Measurements from ENCODE around the gene ANKRD52.

ANKRD52 gene

DNA sequence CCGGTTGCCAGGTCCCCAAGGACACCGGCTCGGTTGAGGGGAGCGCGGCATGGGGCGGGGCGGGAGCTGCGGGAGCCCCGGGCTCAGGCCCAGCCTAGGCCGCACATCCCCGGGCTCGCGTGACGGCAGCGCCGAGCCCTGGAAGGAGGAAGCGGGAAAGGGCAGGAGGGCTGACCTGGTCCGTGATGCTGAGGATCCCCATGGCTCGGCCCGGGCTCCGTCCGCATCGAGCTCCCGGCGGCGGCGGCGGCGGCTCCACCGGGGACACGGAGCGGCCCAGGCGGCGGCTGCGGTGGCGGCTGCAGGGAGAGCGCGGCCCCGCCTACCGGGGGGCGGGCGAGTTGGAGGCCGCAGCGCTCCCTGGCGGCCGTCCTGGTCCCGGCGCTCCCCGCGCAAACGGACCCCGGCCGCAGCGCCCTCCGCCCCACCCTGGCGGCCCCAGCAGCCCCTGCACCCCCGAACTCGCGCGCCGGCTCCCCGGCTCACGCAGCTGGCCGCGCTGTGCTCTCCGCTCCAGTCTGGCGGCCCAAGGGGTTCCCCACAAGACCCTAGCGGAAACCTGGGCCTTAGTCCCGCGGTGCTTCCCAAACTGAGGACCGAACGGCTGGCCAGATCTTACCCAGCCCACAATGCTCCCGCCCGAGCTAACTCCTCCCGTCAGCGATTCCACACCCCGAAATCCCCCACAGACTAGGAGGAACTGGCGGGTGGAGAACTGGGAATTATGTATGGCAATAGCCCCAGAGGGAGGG lies at the start of gene ANKRD52:
Gene ANKRD52 (minus strand): TSS at position 317 of the 752 bp plus-strand sequence. CDS start 115 bp downstream, at position 202.
- H3K4me3 ChIP-seq (ENCODE audit: low read length), result peak within 1 kb of the TSS; percentile 90
- peak; percentile 83 for DNase-seq (ENCODE audit: low read depth)
- TF ChIP-seq, protein P1, sequence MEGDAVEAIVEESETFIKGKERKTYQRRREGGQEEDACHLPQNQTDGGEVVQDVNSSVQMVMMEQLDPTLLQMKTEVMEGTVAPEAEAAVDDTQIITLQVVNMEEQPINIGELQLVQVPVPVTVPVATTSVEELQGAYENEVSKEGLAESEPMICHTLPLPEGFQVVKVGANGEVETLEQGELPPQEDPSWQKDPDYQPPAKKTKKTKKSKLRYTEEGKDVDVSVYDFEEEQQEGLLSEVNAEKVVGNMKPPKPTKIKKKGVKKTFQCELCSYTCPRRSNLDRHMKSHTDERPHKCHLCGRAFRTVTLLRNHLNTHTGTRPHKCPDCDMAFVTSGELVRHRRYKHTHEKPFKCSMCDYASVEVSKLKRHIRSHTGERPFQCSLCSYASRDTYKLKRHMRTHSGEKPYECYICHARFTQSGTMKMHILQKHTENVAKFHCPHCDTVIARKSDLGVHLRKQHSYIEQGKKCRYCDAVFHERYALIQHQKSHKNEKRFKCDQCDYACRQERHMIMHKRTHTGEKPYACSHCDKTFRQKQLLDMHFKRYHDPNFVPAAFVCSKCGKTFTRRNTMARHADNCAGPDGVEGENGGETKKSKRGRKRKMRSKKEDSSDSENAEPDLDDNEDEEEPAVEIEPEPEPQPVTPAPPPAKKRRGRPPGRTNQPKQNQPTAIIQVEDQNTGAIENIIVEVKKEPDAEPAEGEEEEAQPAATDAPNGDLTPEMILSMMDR (conservative IDR thresholded peaks at IDR 0.05; ENCODE audit: low read length), result peak; percentile 41; the same call in 1 of the 2 replicates

DNA sequence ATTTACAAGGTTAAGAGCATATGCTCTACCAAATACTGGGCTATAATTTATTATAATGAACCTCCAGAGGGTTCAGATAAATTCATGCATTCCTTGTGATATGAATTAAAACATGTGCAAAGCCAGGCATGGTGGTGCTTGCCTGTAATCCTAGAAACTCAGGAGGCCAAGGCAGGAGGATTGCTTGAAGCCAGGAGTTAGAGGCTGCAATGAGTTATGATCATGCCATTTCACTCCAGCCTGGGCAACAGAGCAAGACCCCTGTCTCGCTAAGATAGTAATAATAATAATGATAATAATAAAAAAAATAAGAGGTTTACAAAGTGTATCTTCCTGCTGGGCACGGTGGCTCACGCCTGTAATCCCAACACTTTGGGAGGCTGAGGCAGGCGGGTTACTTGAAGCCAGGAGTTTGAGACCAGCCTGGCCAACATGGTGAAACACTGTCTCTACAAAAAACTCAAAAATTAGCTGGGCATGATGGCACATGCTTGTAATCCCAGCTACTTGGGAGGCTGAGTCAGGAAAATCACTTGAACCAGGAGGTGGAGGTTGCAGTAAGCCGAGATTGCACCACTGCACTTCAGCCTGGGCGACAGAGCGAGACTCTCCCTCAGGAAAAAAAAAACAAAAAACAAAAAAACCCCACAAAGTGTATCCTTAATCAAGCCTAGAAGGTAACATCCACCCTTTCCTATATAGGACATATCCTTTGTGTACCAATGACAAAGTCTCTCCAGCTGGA lies 49.2 kb upstream of the ANKRD52 start:
- DNase-seq (ENCODE audit: low read depth), result no peak
- TF ChIP-seq, protein P1 (conservative IDR thresholded peaks at IDR 0.05; ENCODE audit: low read length), result no peak
- no peak overlapping the region for H3K4me3 ChIP-seq (ENCODE audit: low read length)

DNA sequence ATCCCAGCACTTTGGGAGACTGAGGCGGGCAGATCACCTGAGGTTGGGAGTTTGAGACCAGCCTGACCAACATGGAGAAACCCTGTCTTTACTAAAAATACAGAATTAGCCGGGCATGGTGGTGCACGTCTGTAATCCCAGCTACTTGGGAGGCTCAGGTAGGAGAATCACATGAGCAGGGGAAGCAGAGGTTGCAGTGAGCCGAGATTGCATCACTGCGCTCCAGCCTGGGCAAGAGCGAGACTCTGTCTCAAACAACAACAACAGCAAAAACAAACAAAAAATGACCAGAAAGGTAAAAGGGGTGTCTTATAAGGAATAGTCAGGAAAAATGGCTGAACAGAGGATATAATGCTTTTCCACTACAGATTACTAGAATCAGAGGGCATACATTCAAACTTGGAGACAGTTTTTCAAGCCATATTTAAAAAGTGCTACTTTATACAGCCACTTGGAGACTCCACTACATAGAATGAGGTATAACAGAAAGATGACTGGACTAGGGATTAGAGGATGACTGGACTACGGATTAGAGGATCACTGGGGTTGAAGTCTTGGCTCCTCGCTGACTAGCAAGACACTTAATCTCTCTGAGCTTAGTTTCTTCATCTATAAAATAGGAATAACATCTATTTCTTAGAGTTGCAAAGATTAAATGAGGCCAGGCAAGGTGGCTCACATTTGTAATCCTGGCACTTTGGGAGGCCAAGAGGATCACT lies 46.8 kb upstream of the ANKRD52 start:
- TF ChIP-seq, protein P1 (conservative IDR thresholded peaks at IDR 0.05; ENCODE audit: low read length), result no peak
- no peak for DNase-seq (ENCODE audit: low read depth)
- no peak overlapping the region for H3K4me3 ChIP-seq (ENCODE audit: low read length)

DNA sequence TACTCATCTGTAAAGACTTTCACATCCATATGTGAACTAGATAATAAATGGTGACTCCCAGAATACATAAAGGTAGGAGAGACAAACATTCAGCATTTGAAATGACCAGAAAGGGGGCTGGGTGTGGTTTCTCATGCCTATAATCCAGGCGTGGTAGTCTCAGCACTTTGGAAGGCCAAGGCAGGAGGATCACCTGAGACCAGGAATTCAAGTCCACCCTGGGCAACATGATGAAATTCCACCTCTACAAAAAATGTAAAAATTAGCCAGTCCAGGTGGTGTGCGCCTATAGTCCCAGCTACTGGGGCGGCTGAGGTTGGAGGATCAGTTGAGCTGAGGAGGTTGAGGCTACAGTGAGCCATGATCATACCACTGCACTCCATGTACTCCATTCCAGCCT lies 46.1 kb upstream of the ANKRD52 start:
- TF ChIP-seq, protein P1 (conservative IDR thresholded peaks at IDR 0.05; ENCODE audit: low read length), result no peak
- DNase-seq (ENCODE audit: low read depth), result no peak
- H3K4me3 ChIP-seq (ENCODE audit: low read length), result no peak overlapping the region

DNA sequence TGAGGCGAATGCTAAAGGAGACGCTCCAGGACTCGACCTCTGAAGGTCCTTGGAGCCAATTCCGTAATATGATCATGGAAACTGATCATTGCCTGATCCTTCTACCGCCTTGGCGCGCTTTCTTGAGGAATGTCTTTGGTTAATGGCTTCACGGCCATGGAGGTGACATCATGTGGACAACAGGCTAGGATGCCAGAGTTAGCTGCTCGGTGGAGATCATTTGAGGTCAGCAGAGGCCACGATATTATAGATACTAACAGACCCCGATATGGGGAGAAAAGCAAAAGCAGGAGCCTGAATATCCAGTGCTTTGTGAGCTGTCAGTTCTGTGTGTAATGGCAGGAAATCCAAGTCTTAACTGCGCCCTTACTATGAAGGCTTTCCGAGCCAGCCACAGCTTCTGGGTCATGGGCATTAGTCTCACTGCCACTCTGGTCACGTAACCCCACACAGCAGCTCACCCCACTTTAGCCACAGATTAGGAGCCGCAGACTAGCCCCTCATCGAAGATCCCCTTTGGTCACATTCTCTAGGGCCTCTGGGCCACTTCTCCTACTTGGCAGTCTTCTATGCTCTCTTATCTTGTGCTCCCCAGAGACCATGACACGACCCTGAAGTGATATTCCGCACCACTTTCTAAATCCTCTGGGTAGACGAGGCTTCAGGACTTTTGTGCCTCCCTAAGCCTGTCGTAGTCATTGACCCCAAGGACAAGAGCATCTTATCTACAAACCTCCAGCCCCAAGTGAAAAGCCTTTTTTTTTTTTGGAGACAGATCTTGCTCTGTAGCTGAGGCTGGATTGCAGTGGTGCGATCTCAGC lies 42.7 kb upstream of the ANKRD52 start:
- TF ChIP-seq, protein P1 (conservative IDR thresholded peaks at IDR 0.05; ENCODE audit: low read length), result peak; percentile 5; the same call in 1 of the 2 replicates
- no peak for DNase-seq (ENCODE audit: low read depth)
- peak overlapping the region; percentile 70 for H3K4me3 ChIP-seq (ENCODE audit: low read length)

DNA sequence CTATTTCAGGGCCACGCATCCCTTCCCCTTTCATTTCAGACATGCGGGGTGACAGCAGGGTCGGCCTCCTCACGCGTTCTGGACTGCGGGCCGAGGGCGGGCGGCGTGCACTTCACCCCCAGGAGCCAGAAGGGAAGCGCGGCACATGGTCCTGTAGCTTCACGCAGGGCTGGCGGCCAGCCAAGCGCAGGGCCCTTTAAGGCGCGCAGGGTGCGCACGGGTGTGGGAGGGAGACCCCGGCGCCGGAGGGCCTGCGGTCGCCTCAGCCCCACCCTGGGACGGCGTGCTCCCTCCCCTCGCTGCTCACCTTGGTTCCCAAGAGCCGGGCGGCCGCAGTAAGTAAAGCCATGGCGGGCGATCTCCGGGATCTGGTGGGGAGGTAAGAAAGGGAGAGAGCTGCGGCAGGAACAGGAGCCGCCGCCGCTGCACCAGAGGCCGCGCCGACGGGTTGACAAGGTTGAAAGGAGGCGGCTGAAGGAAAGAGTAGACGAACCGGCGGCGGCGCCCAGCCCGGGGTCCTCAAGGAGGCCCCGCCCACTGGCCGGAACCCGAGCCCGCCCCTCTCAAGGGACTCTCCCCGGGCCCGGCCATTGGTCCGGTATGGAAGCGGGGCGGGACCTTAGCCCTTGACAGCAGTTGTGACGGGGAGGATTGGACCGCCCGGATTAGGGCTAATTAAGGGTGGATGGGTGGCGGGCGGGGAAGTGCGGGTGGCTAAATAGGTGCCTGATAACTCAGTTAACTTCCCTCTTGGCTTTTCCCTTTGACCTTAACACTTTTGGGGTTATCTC lies 41.9 kb upstream of the ANKRD52 start, which contains the start of gene CS:
Gene CS (minus strand): TSS at position 478 of the 791 bp plus-strand sequence. CDS start 129 bp downstream, at position 349.
- peak within 1 kb of the TSS; percentile 74 for H3K4me3 ChIP-seq (ENCODE audit: low read length)
- TF ChIP-seq, protein P1 (conservative IDR thresholded peaks at IDR 0.05; ENCODE audit: low read length), result no peak
- DNase-seq (ENCODE audit: low read depth), result peak; percentile 97
